Transverse colon (tissue), 4 donors: ENCODE measurements around the gene DIPK1A. TPM values are rescaled to one million over a fixed set of nuclear protein-coding genes. Genes with fewer than 3 reads are reported as not detected.
A peak's percentile ranks its signal among the peaks of the same experiment; 100 is the strongest.

Source experiments
- DNase-seq: peaks from one replicate; pipeline ENCODE4 v3.0.0-alpha.2; 2019
- H3K27ac ChIP-seq, 4 donors: fragments of 200-600 bp; sonication (generic); 2 replicates each; pipeline ENCODE4 v1.5.1; 2016 to 2018; ENCODE audit warnings: inconsistent platforms in 4 of 4
- H3K27me3 ChIP-seq: fragments of 200-600 bp; sonication (generic); 2 replicates; pipeline ENCODE4 v1.5.1; 2017; ENCODE audit warnings: inconsistent platforms
- H3K36me3 ChIP-seq, 4 donors: fragments of 200-600 bp; sonication (generic); 2 replicates each; pipeline ENCODE4 v1.5.1; 2017 to 2019; ENCODE audit warnings: inconsistent platforms in 4 of 4
- H3K4me1 ChIP-seq, 4 donors: fragments of 200-600 bp; sonication (generic); 2 replicates each; pipeline ENCODE4 v1.5.1; 2017 to 2020; ENCODE audit warnings: inconsistent platforms in 4 of 4
- H3K4me3 ChIP-seq, 4 donors: fragments of 200-600 bp; sonication (generic); 1 replicate in 1 of 4; 2 replicates in 3 of 4; pipeline versions ENCODE4 v1.5.1 to v1.6.1; 2017 to 2019; ENCODE audit warnings: inconsistent platforms in 4 of 4
- H3K9me3 ChIP-seq, 2 donors: fragments of 200-600 bp; sonication (generic); 2 replicates each; pipeline ENCODE4 v1.5.1; 2017 to 2019; ENCODE audit warnings: inconsistent platforms in 2 of 2
- CTCF ChIP-seq, 5 experiments: fragments of 200-600 bp in 3 of 5; fragments of 450-650 bp in 2 of 5; sonication (generic) in 3 of 5; IDR thresholded peaks; 1 replicate in 2 of 5; 2 replicates in 3 of 5; pipeline ENCODE4 v1.5.1; 2016 to 2017; ENCODE audit warnings: antibody characterized with exemption in 5 of 5, inconsistent platforms in 3 of 5, mild to moderate bottlenecking in 2 of 5, moderate library complexity in 1 of 5
- EP300 ChIP-seq: sonication (generic); formaldehyde crosslinking; IDR thresholded peaks from one replicate; pipeline ENCODE4 v1.6.1; 2017; ENCODE audit warnings: antibody characterized with exemption, low read depth
- POLR2A ChIP-seq: fragments of 450-650 bp; IDR thresholded peaks from one replicate; pipeline ENCODE4 v1.6.1; 2016; ENCODE audit warnings: antibody characterized with exemption, mild to moderate bottlenecking, moderate library complexity
- POLR2AphosphoS5 ChIP-seq, 3 donors: sonication (generic); formaldehyde crosslinking; IDR thresholded peaks; one replicate each; pipeline ENCODE4 v1.6.1; 2016; ENCODE audit warnings: antibody characterized with exemption in 3 of 3
- WGBS, 2 donors: methylation state at CpG; one replicate each; pipeline ENCODE4 v1.1.5; 2018; ENCODE audit warnings: low coverage in 1 of 2; 5-methylcytosine and 5-hydroxymethylcytosine counted together
- in situ Hi-C, 4 donors: fragments of 200-750 bp; cut with MboI; loops; one replicate each; pipeline versions ENCODE4 v1.15.0 to v1.15.1; 2017; ENCODE audit warnings: low sequenced_read_pairs in 3 of 4, low pct_ligation_motif_present in 1 of 4, low pct_unique_long_range_greater_than_20kb in 1 of 4
- intact Hi-C: fragments of 100-400 bp; cut with DNase I; formaldehyde crosslinking; loops from one replicate; pipeline ENCODE4 v1.15.1; 2023; ENCODE audit warnings: low total_unique reads
- total RNA-seq, 4 donors: library from RNA; depleted of rRNA; stranded (reverse); fragments of >200 nt; gene quantifications; one replicate each; pipeline ENCODE4 v1.1.0, GENCODE V29; 2016

Gene DIPK1A
- total RNA-seq, 4 donors from 2014 or later = 6.0 to 17.9 (median 11.2) TPM

- Histone ChIP-seq H3K4me1 (peaks cover 0 to 6% (median 3%) of the 10 kb centered on the region in 4 donors), H3K9me3 (no peaks in the 10 kb centered on the region), H3K27me3 (no peaks in the 10 kb centered on the region), H3K27ac (no peak overlapping the region), H3K4me3 (no peak overlapping the region), H3K36me3 (no peaks in the 10 kb centered on the region)
- intact Hi-C loops = no loop called here
- in situ Hi-C loops = no loop called here
- DNase-seq = no peak
- TF ChIP-seq POLR2A = no peak
Measured at GRCh38 chr1:92864131-92864530, 97.1 kb downstream of the DIPK1A start.

- TF ChIP-seq POLR2AphosphoS5 (IDR thresholded peaks at IDR 0.05) (no peak), EP300 (no peak), POLR2A (no peak), CTCF (IDR thresholded peaks at IDR 0.05) (no peak)
- intact Hi-C loops = no loop called here
- no peaks in the 10 kb centered on the region for H3K9me3 ChIP-seq
- H3K27me3 ChIP-seq = no peaks in the 10 kb centered on the region
- DNase-seq = no peak
- H3K36me3 ChIP-seq = no peaks in the 10 kb centered on the region
- no peak overlapping the region for H3K27ac ChIP-seq
- no peak overlapping the region for H3K4me3 ChIP-seq
- 80 to 86% methylated on average over 4 of the region's 4 CpGs for WGBS, 2 donors
- peaks cover 0 to 16% (median 10%) of the 10 kb centered on the region in 4 donors for H3K4me1 ChIP-seq
- in situ Hi-C loops = no loop called here
Measured at GRCh38 chr1:92862605-92863004, 98.7 kb downstream of the DIPK1A start.

DNA sequence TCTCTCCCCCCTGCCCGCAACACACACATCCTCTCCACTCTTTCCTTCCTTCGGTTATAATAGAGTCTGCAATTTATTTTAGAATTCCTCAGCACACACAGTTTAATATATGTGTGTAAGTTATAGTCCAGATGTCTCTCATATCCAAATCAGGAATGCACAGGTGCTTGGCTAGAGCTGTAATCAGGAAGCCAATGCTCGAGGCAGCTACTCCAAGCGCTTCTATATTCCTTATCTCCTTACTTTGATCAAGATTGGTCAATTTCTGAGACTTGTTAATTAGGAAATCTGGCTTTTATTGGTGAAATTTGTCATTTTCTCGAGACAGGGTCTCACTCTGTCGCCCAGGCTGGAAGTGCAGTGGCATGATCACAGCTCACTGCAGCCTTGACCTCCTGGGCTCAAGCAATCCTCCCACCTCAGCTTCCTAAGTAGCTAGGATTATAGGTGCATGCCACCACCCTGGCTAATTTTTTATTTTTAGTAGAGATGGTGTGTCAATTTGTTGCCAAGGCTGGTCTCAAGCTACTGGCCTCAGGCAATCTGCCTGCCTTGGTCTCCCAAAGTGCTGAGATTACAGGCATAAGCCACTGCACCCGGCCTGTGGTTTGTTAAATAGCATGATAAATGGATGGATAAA is 101.7 kb downstream of the DIPK1A start:
- peak overlapping the region in 3 of 4 donors; percentile 10 to 13 (median 12) for H3K4me3 ChIP-seq
- intact Hi-C loops = loop anchor here (5.0 to 10.0 kb wide), 2 partner anchors 105 to 133 kb away; partner anchors contain the start of gene DIPK1A
- in situ Hi-C loops = loop anchor here (5.0 to 10.0 kb wide), 2 partner anchors 133 to 135 kb away; no protein-coding TSS in a partner anchor
- TF ChIP-seq EP300 (no peak), POLR2A (no peak), POLR2AphosphoS5 (IDR thresholded peaks at IDR 0.05) (no peak), CTCF (IDR thresholded peaks at IDR 0.05) (no peak)
- no peaks in the 10 kb centered on the region for H3K27me3 ChIP-seq
- WGBS, 2 donors = 49 to 55% methylated on average over 6 to 7 of the region's 7 CpGs
- no peak for DNase-seq
- H3K27ac ChIP-seq = peak overlapping the region; percentile 19 to 63 (median 40)
- H3K4me1 ChIP-seq = peaks cover 0 to 20% (median 12%) of the 10 kb centered on the region in 4 donors
- no peaks in the 10 kb centered on the region for H3K36me3 ChIP-seq
- H3K9me3 ChIP-seq = no peaks in the 10 kb centered on the region

DNA sequence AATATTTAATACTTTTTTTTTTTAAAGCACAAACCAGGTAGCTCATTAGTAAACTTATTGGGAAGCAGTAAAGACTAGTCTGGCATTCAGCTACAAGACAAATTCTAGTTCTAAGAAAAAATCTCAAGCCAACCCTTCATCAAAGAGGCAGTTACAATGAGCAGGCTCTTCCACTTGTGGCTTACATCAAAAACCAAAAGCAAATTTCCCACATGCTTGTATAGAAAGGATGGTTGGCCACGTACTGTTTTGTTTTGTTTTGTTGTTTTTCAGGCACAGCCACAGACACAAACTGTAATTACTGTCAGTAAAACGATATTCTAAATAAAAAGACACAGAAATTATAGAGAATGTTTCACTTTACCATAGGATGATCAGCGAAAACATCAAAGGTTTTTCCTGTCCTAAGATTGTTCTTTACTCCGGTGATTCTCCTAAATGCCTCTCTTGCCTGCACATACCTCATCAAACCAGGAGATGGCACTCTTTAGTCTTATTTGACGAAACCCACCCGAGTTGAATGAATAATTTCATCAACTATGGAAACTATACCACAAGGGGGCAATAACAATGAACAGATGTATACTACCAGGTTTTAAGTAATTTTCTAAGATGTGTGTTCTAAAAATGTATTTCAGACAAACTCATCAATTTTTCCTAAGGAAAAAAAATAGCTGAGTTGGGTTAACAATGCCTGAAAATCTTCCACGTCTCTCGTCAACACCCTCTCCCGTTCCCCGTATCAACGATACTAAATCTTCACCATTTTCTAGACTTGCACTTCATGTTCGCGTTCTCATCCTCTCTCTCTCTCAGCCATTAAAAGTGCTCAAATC is 102.5 kb downstream of the DIPK1A start:
- WGBS, 2 donors = 16 to 23% methylated on average over 12 to 13 of the region's 13 CpGs
- in situ Hi-C loops (loop anchor here (5.0 to 10.0 kb wide), 2 partner anchors 134 to 136 kb away; no protein-coding TSS in a partner anchor), intact Hi-C loops (loop anchor here (5.0 to 10.0 kb wide), 2 partner anchors 106 to 134 kb away; partner anchors contain the start of gene DIPK1A)
- TF ChIP-seq CTCF (IDR thresholded peaks at IDR 0.05) = peak; percentile 88 to 100 (median 96)
- no peak for TF ChIP-seq EP300
- TF ChIP-seq POLR2A = no peak
- TF ChIP-seq POLR2AphosphoS5 (IDR thresholded peaks at IDR 0.05) = peak in 2 of 3 donors; percentile 26 to 41
- DNase-seq = peak; percentile 59
- Histone ChIP-seq H3K36me3 (no peaks in the 10 kb centered on the region), H3K4me1 (peaks cover 0 to 25% (median 13%) of the 10 kb centered on the region in 4 donors), H3K27ac (peak overlapping the region; percentile 53 to 63 (median 60)), H3K4me3 (peak overlapping the region in 3 of 4 donors; percentile 10 to 13 (median 12)), H3K9me3 (no peaks in the 10 kb centered on the region), H3K27me3 (no peaks in the 10 kb centered on the region)
